ENCODE data around the gene SEMA3E. TPM values are rescaled to one million over a fixed set of nuclear protein-coding genes. Genes with fewer than 3 reads are reported as not detected.

SEMA3E gene
- polyA plus RNA-seq, 1 of the 3 experiments (the other 2 are of a cell fraction): under 0.01 TPM

- no peaks in the 10 kb centered on the region for H3K27me3 ChIP-seq (ENCODE audit: insufficient read depth)
Measured at GRCh38 chr7:83413831-83414230, 235.1 kb downstream of the SEMA3E start.

GRCh38 chr7:83413424-83413823, 235.5 kb downstream of the SEMA3E start:
- Histone ChIP-seq H3K27me3 (ENCODE audit: insufficient read depth) (no peaks in the 10 kb centered on the region), H4K20me1 (ENCODE audit: insufficient read depth) (no peaks in the 10 kb centered on the region), H3K4me2 (no peak overlapping the region), H3K27ac (ENCODE audit: low read depth in 2 of 2, low read length in 1 of 2) (no peak overlapping the region), H3K4me3 (ENCODE audit: low read depth in 2 of 2, low read length in 1 of 2) (no peak overlapping the region), H3F3A (replicated peaks; ENCODE audit: insufficient read depth) (no peaks in the 10 kb centered on the region), H3K9me3 (no peaks in the 10 kb centered on the region), H2AFZ (ENCODE audit: low read depth) (no peak overlapping the region), H3K4me1 (ENCODE audit: control insufficient read depth in 1 of 2, insufficient read depth in 2 of 2, low read depth in 1 of 2, low read length in 1 of 2) (peaks cover 0 to 6% of the 10 kb centered on the region in 2 experiments; a peak in 2 of 4 replicates), H3K36me3 (replicated peaks in 1 of 2; ENCODE audit: control insufficient read depth in 1 of 2, insufficient read depth in 2 of 2, low read length in 1 of 2) (no peaks in the 10 kb centered on the region), H3K9ac (no peak overlapping the region), H3K79me2 (ENCODE audit: insufficient read depth) (no peaks in the 10 kb centered on the region), H3K9me2 (no peaks in the 10 kb centered on the region)
- ChIA-PET CTCF (interaction anchor here (0.9 to 3.0 kb wide), 6 partner anchors 8 to 248 kb away, joined by 3 to 21 read pairs (median 4); no protein-coding TSS in a partner anchor), POLR2A (no interaction called here)
- DNase-seq: no peak
- TF ChIP-seq NFIC (IDR thresholded peaks at IDR 0.05; ENCODE audit: borderline replicate concordance) (no peak), MEF2A (IDR thresholded peaks at IDR 0.05; ENCODE audit: borderline replicate concordance, low read depth) (no peak), ELF1 (IDR thresholded peaks at IDR 0.05) (no peak), EZH2phosphoT487 (IDR thresholded peaks at IDR 0.05; ENCODE audit: borderline replicate concordance, low read depth) (no peak), FOXJ3 (CRISPR knock-in tag; IDR thresholded peaks at IDR 0.05) (no peak), RAD21 (IDR thresholded peaks at IDR 0.05; ENCODE audit: low read length) (no peak), SIN3A (IDR thresholded peaks at IDR 0.05; ENCODE audit: borderline replicate concordance, low read depth, low read length) (no peak), JUND (IDR thresholded peaks at IDR 0.05) (no peak), REST (IDR thresholded peaks at IDR 0.05; ENCODE audit: low read depth, low read length) (no peak), USF2 (IDR thresholded peaks at IDR 0.05; ENCODE audit: borderline replicate concordance, low read depth, low read length) (no peak), RXRA (IDR thresholded peaks at IDR 0.05; ENCODE audit: borderline replicate concordance, low read depth) (no peak), SMC3 (IDR thresholded peaks at IDR 0.05; ENCODE audit: low read depth, low read length) (no peak), ZBTB33 (IDR thresholded peaks at IDR 0.05; ENCODE audit: borderline replicate concordance, low read depth) (no peak), TEAD4 (IDR thresholded peaks at IDR 0.05; ENCODE audit: borderline replicate concordance, insufficient read depth) (no peak), RFX5 (IDR thresholded peaks at IDR 0.05; ENCODE audit: low read length) (no peak)
- WGBS (ENCODE audit: low lambda C conversion rate): 79% methylated on average over 2 of the region's 2 CpGs

More at GRCh38 chr7:83413831-83414230, 235.1 kb downstream of the SEMA3E start:
- Histone ChIP-seq H4K20me1 (ENCODE audit: insufficient read depth) (no peaks in the 10 kb centered on the region), H3K9me2 (no peaks in the 10 kb centered on the region), H3K9ac (no peak overlapping the region), H3K79me2 (ENCODE audit: insufficient read depth) (no peaks in the 10 kb centered on the region), H2AFZ (ENCODE audit: low read depth) (no peak overlapping the region), H3K9me3 (no peaks in the 10 kb centered on the region), H3K36me3 (replicated peaks in 1 of 2; ENCODE audit: control insufficient read depth in 1 of 2, insufficient read depth in 2 of 2, low read length in 1 of 2) (no peaks in the 10 kb centered on the region), H3K4me2 (no peak overlapping the region), H3F3A (replicated peaks; ENCODE audit: insufficient read depth) (no peaks in the 10 kb centered on the region), H3K27ac (ENCODE audit: low read depth in 2 of 2, low read length in 1 of 2) (no peak overlapping the region), H3K4me1 (ENCODE audit: control insufficient read depth in 1 of 2, insufficient read depth in 2 of 2, low read depth in 1 of 2, low read length in 1 of 2) (peaks cover 0 to 6% of the 10 kb centered on the region in 2 experiments; a peak in 2 of 4 replicates), H3K4me3 (ENCODE audit: low read depth in 2 of 2, low read length in 1 of 2) (no peak overlapping the region)
- DNase-seq: peak; percentile 17
- CTCF ChIA-PET: interaction anchor here (0.6 to 3.0 kb wide), 9 partner anchors 8 to 263 kb away, joined by 3 to 21 read pairs (median 4); no protein-coding TSS in a partner anchor
- TF ChIP-seq NFIC (IDR thresholded peaks at IDR 0.05; ENCODE audit: borderline replicate concordance): peak; percentile 65
- no peak for TF ChIP-seq RCOR1 (IDR thresholded peaks at IDR 0.05; ENCODE audit: low read length)
- peak; percentile 35; the same call in 1 of the 2 replicates for TF ChIP-seq MXI1 (IDR thresholded peaks at IDR 0.05; ENCODE audit: low read depth, low read length)
- TF ChIP-seq TAF1 (IDR thresholded peaks at IDR 0.05; ENCODE audit: borderline replicate concordance, low read depth, low read length): no peak
- no peak for TF ChIP-seq RXRA (IDR thresholded peaks at IDR 0.05; ENCODE audit: borderline replicate concordance, low read depth)
- no peak for TF ChIP-seq EZH2phosphoT487 (IDR thresholded peaks at IDR 0.05; ENCODE audit: borderline replicate concordance, low read depth)
- no peak for TF ChIP-seq IRF3 (IDR thresholded peaks at IDR 0.05; ENCODE audit: low read depth, low read length)
- TF ChIP-seq SMC3 (IDR thresholded peaks at IDR 0.05; ENCODE audit: low read depth, low read length): no peak
- 63% methylated on average over 4 of the region's 4 CpGs for WGBS (ENCODE audit: low lambda C conversion rate)
- POLR2A ChIA-PET: no interaction called here

Data from SK-N-SH (cell line).